Measurements from ENCODE around the gene PRKCE. TPM values are rescaled to one million over a fixed set of nuclear protein-coding genes. Genes with fewer than 3 reads are reported as not detected.

The PRKCE gene
- total RNA-seq, 1 experiment from 2014 or later: 14.0 TPM

DNA sequence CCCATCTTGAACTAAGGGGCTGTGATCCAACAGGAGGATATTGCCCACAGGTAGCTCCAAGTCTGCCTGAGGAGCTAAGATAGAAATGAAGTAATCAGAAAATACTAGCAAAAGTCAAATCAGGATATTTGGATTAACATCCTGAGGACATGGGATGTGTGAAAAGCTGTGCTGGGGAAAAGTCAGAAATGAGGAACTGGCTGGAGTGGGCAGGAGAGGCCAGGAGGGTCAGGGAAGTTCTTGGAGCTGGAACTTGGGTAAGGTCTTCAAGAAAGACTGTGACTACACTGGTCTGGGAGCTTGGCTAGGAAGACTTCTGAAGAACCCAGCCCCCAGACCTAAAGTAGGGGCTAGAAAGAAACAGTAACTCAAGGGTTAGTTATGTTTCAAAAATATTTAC lies 250.9 kb downstream of the PRKCE start:
- no peaks in the 10 kb centered on the region for H3K9me3 ChIP-seq (ENCODE audit: control insufficient read depth, insufficient read depth, low read depth, low read length)
- H3K27me3 ChIP-seq (ENCODE audit: control insufficient read depth, insufficient read depth, low read length): no peaks in the 10 kb centered on the region
- POLR2A ChIA-PET: no interaction called here
- ATAC-seq (no peak), DNase-seq (ENCODE audit: low read depth, low spot score) (no peak)
- H3K27ac ChIP-seq (ENCODE audit: low read length): no peak overlapping the region
- H3K36me3 ChIP-seq (ENCODE audit: control insufficient read depth, insufficient read depth, low read length): no peaks in the 10 kb centered on the region
- in situ Hi-C loops (cut with HindIII; ENCODE audit: low pct_unique_long_range_greater_than_20kb, low sequenced_read_pairs): no loop called here
- H3K4me1 ChIP-seq (ENCODE audit: control insufficient read depth, insufficient read depth, low read length): no peaks in the 10 kb centered on the region
- CTCF ChIA-PET: no interaction called here
- no TSS peak for BruUV-seq (replicated peaks)
- TF ChIP-seq TCF7L2 (IDR thresholded peaks at IDR 0.05; ENCODE audit: low read depth, low read length): no peak
- no peak for TF ChIP-seq POLR2AphosphoS5 (IDR thresholded peaks at IDR 0.05; ENCODE audit: low read depth, low read length)
- TF ChIP-seq, protein P1, sequence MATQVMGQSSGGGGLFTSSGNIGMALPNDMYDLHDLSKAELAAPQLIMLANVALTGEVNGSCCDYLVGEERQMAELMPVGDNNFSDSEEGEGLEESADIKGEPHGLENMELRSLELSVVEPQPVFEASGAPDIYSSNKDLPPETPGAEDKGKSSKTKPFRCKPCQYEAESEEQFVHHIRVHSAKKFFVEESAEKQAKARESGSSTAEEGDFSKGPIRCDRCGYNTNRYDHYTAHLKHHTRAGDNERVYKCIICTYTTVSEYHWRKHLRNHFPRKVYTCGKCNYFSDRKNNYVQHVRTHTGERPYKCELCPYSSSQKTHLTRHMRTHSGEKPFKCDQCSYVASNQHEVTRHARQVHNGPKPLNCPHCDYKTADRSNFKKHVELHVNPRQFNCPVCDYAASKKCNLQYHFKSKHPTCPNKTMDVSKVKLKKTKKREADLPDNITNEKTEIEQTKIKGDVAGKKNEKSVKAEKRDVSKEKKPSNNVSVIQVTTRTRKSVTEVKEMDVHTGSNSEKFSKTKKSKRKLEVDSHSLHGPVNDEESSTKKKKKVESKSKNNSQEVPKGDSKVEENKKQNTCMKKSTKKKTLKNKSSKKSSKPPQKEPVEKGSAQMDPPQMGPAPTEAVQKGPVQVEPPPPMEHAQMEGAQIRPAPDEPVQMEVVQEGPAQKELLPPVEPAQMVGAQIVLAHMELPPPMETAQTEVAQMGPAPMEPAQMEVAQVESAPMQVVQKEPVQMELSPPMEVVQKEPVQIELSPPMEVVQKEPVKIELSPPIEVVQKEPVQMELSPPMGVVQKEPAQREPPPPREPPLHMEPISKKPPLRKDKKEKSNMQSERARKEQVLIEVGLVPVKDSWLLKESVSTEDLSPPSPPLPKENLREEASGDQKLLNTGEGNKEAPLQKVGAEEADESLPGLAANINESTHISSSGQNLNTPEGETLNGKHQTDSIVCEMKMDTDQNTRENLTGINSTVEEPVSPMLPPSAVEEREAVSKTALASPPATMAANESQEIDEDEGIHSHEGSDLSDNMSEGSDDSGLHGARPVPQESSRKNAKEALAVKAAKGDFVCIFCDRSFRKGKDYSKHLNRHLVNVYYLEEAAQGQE (IDR thresholded peaks at IDR 0.05; ENCODE audit: insufficient read depth in 1 of 2, low read depth in 2 of 2, low read length in 1 of 2): no peak
- TF ChIP-seq, protein P2, sequence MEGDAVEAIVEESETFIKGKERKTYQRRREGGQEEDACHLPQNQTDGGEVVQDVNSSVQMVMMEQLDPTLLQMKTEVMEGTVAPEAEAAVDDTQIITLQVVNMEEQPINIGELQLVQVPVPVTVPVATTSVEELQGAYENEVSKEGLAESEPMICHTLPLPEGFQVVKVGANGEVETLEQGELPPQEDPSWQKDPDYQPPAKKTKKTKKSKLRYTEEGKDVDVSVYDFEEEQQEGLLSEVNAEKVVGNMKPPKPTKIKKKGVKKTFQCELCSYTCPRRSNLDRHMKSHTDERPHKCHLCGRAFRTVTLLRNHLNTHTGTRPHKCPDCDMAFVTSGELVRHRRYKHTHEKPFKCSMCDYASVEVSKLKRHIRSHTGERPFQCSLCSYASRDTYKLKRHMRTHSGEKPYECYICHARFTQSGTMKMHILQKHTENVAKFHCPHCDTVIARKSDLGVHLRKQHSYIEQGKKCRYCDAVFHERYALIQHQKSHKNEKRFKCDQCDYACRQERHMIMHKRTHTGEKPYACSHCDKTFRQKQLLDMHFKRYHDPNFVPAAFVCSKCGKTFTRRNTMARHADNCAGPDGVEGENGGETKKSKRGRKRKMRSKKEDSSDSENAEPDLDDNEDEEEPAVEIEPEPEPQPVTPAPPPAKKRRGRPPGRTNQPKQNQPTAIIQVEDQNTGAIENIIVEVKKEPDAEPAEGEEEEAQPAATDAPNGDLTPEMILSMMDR (IDR thresholded peaks at IDR 0.05): no peak
- TF ChIP-seq SIN3A (IDR thresholded peaks at IDR 0.05; ENCODE audit: borderline replicate concordance, insufficient read depth, low read depth, low read length): no peak
- no peak overlapping the region for H3K4me3 ChIP-seq (ENCODE audit: low read depth in 2 of 2, low read length in 2 of 2)
- intact Hi-C loops (cut with micrococcal nuclease; ENCODE audit: unreplicated experiment): no loop called here

DNA sequence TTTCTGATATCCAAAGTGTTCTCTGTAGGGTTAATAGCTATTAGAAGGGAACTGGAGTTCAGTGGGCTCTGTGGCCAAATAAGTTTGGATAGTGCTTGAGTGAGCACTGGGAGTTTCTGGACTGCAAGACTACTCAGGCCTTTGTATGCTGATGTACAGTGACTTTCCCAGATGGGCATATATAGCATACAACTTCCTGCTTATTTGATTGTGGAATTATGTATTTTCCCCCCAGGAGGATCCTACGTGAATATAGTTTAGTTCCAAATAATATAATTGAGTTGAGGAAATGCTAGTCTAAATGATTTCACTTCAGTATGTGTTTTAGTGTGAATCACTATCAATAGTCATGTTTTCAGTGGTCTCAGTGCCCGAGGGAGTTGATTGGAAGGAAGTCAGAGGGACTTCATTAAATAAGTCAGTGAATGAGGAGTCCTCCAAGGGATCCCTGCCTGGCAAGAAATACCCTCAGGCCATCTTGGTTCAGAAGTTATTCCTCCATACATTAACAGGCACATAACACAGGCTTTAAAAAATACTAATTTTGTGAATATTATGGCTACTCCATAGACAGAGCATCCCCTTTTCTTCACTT lies 251.4 kb downstream of the PRKCE start:
- Histone ChIP-seq H3K4me1 (ENCODE audit: control insufficient read depth, insufficient read depth, low read length) (no peaks in the 10 kb centered on the region), H3K4me3 (ENCODE audit: low read depth in 2 of 2, low read length in 2 of 2) (no peak overlapping the region), H3K36me3 (ENCODE audit: control insufficient read depth, insufficient read depth, low read length) (no peaks in the 10 kb centered on the region), H3K27me3 (ENCODE audit: control insufficient read depth, insufficient read depth, low read length) (no peaks in the 10 kb centered on the region), H3K27ac (ENCODE audit: low read length) (no peak overlapping the region), H3K9me3 (ENCODE audit: control insufficient read depth, insufficient read depth, low read depth, low read length) (no peaks in the 10 kb centered on the region)
- ChIA-PET CTCF (no interaction called here), POLR2A (no interaction called here)
- in situ Hi-C loops (cut with HindIII; ENCODE audit: low pct_unique_long_range_greater_than_20kb, low sequenced_read_pairs) (no loop called here), intact Hi-C loops (cut with micrococcal nuclease; ENCODE audit: unreplicated experiment) (no loop called here)
- DNase-seq (ENCODE audit: low read depth, low spot score) (no peak), ATAC-seq (no peak)
- no peak for TF ChIP-seq SIN3A (IDR thresholded peaks at IDR 0.05; ENCODE audit: borderline replicate concordance, insufficient read depth, low read depth, low read length)
- TF ChIP-seq, protein P1 (IDR thresholded peaks at IDR 0.05; ENCODE audit: insufficient read depth in 1 of 2, low read depth in 2 of 2, low read length in 1 of 2): no peak
- TF ChIP-seq POLR2AphosphoS5 (IDR thresholded peaks at IDR 0.05; ENCODE audit: low read depth, low read length): no peak
- TF ChIP-seq TCF7L2 (IDR thresholded peaks at IDR 0.05; ENCODE audit: low read depth, low read length): no peak
- no TSS peak for BruUV-seq (replicated peaks)
